Liver (tissue), 3 donors: Measurements from ENCODE around the gene OR51L1.

Experiments
- RAD21 ChIP-seq, 2 donors: IDR thresholded peaks; 2 replicates each; pipeline ENCODE4 v1.6.1; 2016; ENCODE audit warnings: antibody characterized with exemption in 2 of 2, mild to moderate bottlenecking in 2 of 2
- TAF1 ChIP-seq: conservative IDR thresholded peaks from 2 replicates; pipeline ENCODE4 v1.6.1; 2016; ENCODE audit warnings: antibody characterized with exemption, mild to moderate bottlenecking
- TF ChIP-seq, protein P1 (sequence below): fragments of 150-350 bp; IDR thresholded peaks from 2 replicates; pipeline ENCODE4 v1.5.1; 2017; ENCODE audit warnings: improper control_type of control experiment, low read depth, low read length; ENCODE audit not compliant: missing input control
- TF ChIP-seq, protein P2 (sequence below): IDR thresholded peaks from 2 replicates; pipeline ENCODE4 v1.6.1; 2016; ENCODE audit warnings: antibody characterized with exemption
- donor health status: healthy.
- donor health status: healthy.

DNA sequence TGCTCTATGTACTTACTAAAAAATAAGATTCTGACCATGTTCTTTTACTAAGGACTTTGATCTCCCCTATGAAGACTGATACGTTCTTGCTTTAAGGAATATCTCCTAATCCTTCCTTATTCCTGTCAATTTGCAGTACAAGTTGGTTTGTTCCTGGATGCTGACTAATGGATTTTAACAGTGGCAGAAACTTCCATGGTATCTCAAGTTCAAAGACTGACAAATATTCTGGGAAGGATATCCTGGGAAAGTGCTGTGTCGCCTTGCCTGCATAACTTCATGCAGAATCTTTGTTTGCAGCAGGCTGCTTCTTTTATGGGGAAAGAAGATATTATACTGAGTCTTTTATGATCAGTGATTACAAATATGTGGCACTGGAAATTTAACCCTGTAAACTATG lies 43.3 kb downstream of the OR51L1 start:
- no peak for TF ChIP-seq RAD21 (IDR thresholded peaks at IDR 0.05)
- TF ChIP-seq, protein P1, sequence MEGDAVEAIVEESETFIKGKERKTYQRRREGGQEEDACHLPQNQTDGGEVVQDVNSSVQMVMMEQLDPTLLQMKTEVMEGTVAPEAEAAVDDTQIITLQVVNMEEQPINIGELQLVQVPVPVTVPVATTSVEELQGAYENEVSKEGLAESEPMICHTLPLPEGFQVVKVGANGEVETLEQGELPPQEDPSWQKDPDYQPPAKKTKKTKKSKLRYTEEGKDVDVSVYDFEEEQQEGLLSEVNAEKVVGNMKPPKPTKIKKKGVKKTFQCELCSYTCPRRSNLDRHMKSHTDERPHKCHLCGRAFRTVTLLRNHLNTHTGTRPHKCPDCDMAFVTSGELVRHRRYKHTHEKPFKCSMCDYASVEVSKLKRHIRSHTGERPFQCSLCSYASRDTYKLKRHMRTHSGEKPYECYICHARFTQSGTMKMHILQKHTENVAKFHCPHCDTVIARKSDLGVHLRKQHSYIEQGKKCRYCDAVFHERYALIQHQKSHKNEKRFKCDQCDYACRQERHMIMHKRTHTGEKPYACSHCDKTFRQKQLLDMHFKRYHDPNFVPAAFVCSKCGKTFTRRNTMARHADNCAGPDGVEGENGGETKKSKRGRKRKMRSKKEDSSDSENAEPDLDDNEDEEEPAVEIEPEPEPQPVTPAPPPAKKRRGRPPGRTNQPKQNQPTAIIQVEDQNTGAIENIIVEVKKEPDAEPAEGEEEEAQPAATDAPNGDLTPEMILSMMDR, result no peak
- TF ChIP-seq, protein P2, sequence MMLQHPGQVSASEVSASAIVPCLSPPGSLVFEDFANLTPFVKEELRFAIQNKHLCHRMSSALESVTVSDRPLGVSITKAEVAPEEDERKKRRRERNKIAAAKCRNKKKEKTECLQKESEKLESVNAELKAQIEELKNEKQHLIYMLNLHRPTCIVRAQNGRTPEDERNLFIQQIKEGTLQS, result no peak
- TF ChIP-seq TAF1, result no peak
